Sigmoid colon (tissue), 7 donors: ENCODE data around the gene TAS1R2. TPM values are rescaled to one million over a fixed set of nuclear protein-coding genes. Genes with fewer than 3 reads are reported as not detected.

Experiments used
- DNase-seq: peaks from one replicate; pipeline ENCODE4 v3.0.0-alpha.2; 2019
- H3K27ac ChIP-seq, 4 donors: fragments of 200-600 bp; sonication (generic); one replicate each; pipeline ENCODE4 v1.5.1; 2016 to 2019; ENCODE audit warnings: mild to moderate bottlenecking in 1 of 4
- H3K27me3 ChIP-seq, 3 donors: fragments of 200-600 bp; sonication (generic); one replicate each; pipeline ENCODE4 v1.5.1; 2019; ENCODE audit warnings: mild to moderate bottlenecking in 1 of 3
- H3K36me3 ChIP-seq, 4 donors: fragments of 200-600 bp; sonication (generic); one replicate each; pipeline ENCODE4 v1.5.1; 2016 to 2019
- H3K4me1 ChIP-seq, 4 donors: fragments of 200-600 bp; sonication (generic); one replicate each; pipeline ENCODE4 v1.5.1; 2017 to 2019
- H3K4me3 ChIP-seq, 4 donors: fragments of 200-600 bp; sonication (generic); one replicate each; pipeline ENCODE4 v1.5.1; 2017 to 2019; ENCODE audit warnings: mild to moderate bottlenecking in 2 of 4, moderate library complexity in 1 of 4
- H3K9me3 ChIP-seq, 4 donors: fragments of 200-600 bp in 3 of 4; sonication (generic) in 3 of 4; one replicate each; pipeline versions ENCODE4 v1.5.1 to v1.6.1; 2013 to 2019
- CTCF ChIP-seq, 4 experiments: fragments of 450-650 bp in 3 of 4; fragments of 200-600 bp in 1 of 4; IDR thresholded peaks; one replicate each; pipeline ENCODE4 v1.5.1; 2016 to 2019; ENCODE audit warnings: antibody characterized with exemption in 4 of 4, mild to moderate bottlenecking in 3 of 4, moderate library complexity in 2 of 4
- EP300 ChIP-seq, 4 donors: sonication (generic); formaldehyde crosslinking; IDR thresholded peaks; one replicate each; pipeline ENCODE4 v1.6.1; 2017; ENCODE audit warnings: antibody characterized with exemption in 4 of 4
- POLR2A ChIP-seq, 2 donors: fragments of 450-650 bp; IDR thresholded peaks; one replicate each; pipeline ENCODE4 v1.6.1; 2016; ENCODE audit warnings: antibody characterized with exemption in 2 of 2, mild to moderate bottlenecking in 2 of 2, moderate library complexity in 2 of 2
- POLR2AphosphoS5 ChIP-seq, 4 donors: sonication (generic); formaldehyde crosslinking; IDR thresholded peaks; one replicate each; pipeline ENCODE4 v1.6.1; 2017; ENCODE audit warnings: antibody characterized with exemption in 4 of 4
- WGBS, 2 donors: extraction: QIAGEN DNeasy Blood & Tissue Kit; methylation state at CpG; one replicate each; pipeline ENCODE4 v1.1.7; 2013; 5-methylcytosine and 5-hydroxymethylcytosine counted together
- intact Hi-C: fragments of 100-400 bp; cut with DNase I; formaldehyde crosslinking; loops from one replicate; pipeline ENCODE4 v1.15.1; 2023
- polyA plus RNA-seq, 3 donors: library from polyadenylated mRNA; stranded (reverse); fragments of 200-250 nt; gene quantifications; one replicate each; pipeline ENCODE4 v1.2.3, GENCODE V29; 2013
- total RNA-seq, 4 donors: library from RNA; depleted of rRNA; stranded (reverse); fragments of >200 nt; gene quantifications; one replicate each; pipeline ENCODE4 v1.1.0, GENCODE V29; 2016
- donor health status: healthy with polysubstance abuse.
- donor health status: Bipolar disorder and iron deficiency.
- donor health status: healthy.

The TAS1R2 gene
- total and polyA plus RNA-seq, 7 donors = not detected

GRCh38 chr1:18798533-18798932 is 60.9 kb downstream of the TAS1R2 start:
- no peak overlapping the region for H3K27ac ChIP-seq
- no peak for DNase-seq
- TF ChIP-seq CTCF (IDR thresholded peaks at IDR 0.05) (no peak), POLR2AphosphoS5 (IDR thresholded peaks at IDR 0.05) (no peak), POLR2A (IDR thresholded peaks at IDR 0.05) (no peak), EP300 (IDR thresholded peaks at IDR 0.05) (no peak)
- WGBS, 2 donors = 38 to 67% methylated on average over 13 of the region's 13 CpGs
- no peaks in the 10 kb centered on the region for H3K4me1 ChIP-seq
- no peaks in the 10 kb centered on the region for H3K36me3 ChIP-seq
- no peaks in the 10 kb centered on the region for H3K9me3 ChIP-seq
- intact Hi-C loops = no loop called here
- H3K27me3 ChIP-seq = peaks cover 0 to 9% (median 0%) of the 10 kb centered on the region in 3 donors
- H3K4me3 ChIP-seq = no peak overlapping the region

- H3K4me1 ChIP-seq = no peaks in the 10 kb centered on the region
- no peak for DNase-seq
- TF ChIP-seq EP300 (IDR thresholded peaks at IDR 0.05) = no peak
- TF ChIP-seq POLR2AphosphoS5 (IDR thresholded peaks at IDR 0.05) = no peak
- no peak for TF ChIP-seq POLR2A (IDR thresholded peaks at IDR 0.05)
- no peak for TF ChIP-seq CTCF (IDR thresholded peaks at IDR 0.05)
- peaks cover 0 to 22% (median 2%) of the 10 kb centered on the region in 3 donors for H3K27me3 ChIP-seq
- H3K27ac ChIP-seq = no peak overlapping the region
- no peak overlapping the region for H3K4me3 ChIP-seq
- 63 to 72% methylated on average over 3 of the region's 3 CpGs for WGBS, 2 donors
- H3K9me3 ChIP-seq = peaks cover 0 to 5% (median 0%) of the 10 kb centered on the region in 4 donors
- intact Hi-C loops = no loop called here
- no peaks in the 10 kb centered on the region for H3K36me3 ChIP-seq
These were observed 62.5 kb downstream of the TAS1R2 start for GRCh38 chr1:18796950-18797349.

GRCh38 chr1:18795002-18795689 is 64.3 kb downstream of the TAS1R2 start:
- Histone ChIP-seq H3K4me3 (no peak overlapping the region), H3K27ac (no peak overlapping the region), H3K27me3 (peaks cover 2 to 26% (median 6%) of the 10 kb centered on the region in 3 donors), H3K9me3 (peaks cover 0 to 5% (median 0%) of the 10 kb centered on the region in 4 donors), H3K4me1 (no peaks in the 10 kb centered on the region), H3K36me3 (no peaks in the 10 kb centered on the region)
- DNase-seq = no peak
- WGBS, 2 donors = 66 to 79% methylated on average over 14 of the region's 14 CpGs
- no peak for TF ChIP-seq POLR2AphosphoS5 (IDR thresholded peaks at IDR 0.05)
- TF ChIP-seq EP300 (IDR thresholded peaks at IDR 0.05) = no peak
- TF ChIP-seq POLR2A (IDR thresholded peaks at IDR 0.05) = no peak
- no peak for TF ChIP-seq CTCF (IDR thresholded peaks at IDR 0.05)
- intact Hi-C loops = no loop called here

- no peak overlapping the region for H3K27ac ChIP-seq
- H3K27me3 ChIP-seq = peaks cover 2 to 29% (median 6%) of the 10 kb centered on the region in 3 donors
- intact Hi-C loops = no loop called here
- no peak for DNase-seq
- no peaks in the 10 kb centered on the region for H3K36me3 ChIP-seq
- TF ChIP-seq CTCF (IDR thresholded peaks at IDR 0.05) (no peak), POLR2AphosphoS5 (IDR thresholded peaks at IDR 0.05) (no peak), EP300 (IDR thresholded peaks at IDR 0.05) (no peak), POLR2A (IDR thresholded peaks at IDR 0.05) (no peak)
- no peaks in the 10 kb centered on the region for H3K4me1 ChIP-seq
- H3K9me3 ChIP-seq = peaks cover 0 to 5% (median 0%) of the 10 kb centered on the region in 4 donors
- 33 to 37% methylated on average over 5 of the region's 5 CpGs for WGBS, 2 donors
- no peak overlapping the region for H3K4me3 ChIP-seq
These were observed 64.9 kb downstream of the TAS1R2 start for GRCh38 chr1:18794561-18794960.
